ENCODE data around the gene KCNK6.

KCNK6 gene

DNA sequence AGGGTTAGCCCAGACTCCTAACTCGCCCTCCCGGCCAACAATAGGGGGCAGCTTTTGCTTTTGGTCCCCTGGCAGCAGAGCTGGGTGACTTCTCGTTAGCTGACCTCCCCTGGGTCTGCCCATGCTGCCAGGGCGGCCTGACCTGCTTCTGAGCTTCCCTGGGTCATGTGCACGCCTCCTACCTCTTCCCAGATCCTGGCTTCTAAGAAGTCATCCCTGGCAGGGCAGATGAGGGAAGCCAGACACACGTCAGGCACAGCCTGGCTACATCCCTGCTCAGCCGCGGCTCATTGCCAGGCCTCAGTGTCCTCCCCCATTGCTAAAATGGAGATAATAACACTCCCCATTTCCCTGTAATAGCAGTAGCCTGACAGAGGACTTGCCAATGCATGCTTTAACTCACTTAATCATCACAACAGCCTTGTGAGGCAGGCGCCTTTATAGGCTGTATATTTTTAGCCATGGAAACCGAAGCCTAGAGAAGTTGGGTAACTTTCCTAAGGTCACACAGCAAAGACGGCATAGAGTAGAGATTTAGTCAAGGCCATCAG lies 2.1 kb downstream of the KCNK6 start:
- DNase-seq (ENCODE audit: low read depth), result no peak
- H3K4me3 ChIP-seq (ENCODE audit: low read depth, low read length), result no peak overlapping the region
- no peak for TF ChIP-seq CTCF (IDR thresholded peaks at IDR 0.05; ENCODE audit: low read depth, low read length, missing control alignments)

GRCh38 chr19:38323291-38323690 lies 3.6 kb downstream of the KCNK6 start:
- DNase-seq (ENCODE audit: low read depth), result no peak
- H3K4me3 ChIP-seq (ENCODE audit: low read depth, low read length), result no peak overlapping the region
- no peak for TF ChIP-seq CTCF (IDR thresholded peaks at IDR 0.05; ENCODE audit: low read depth, low read length, missing control alignments)

DNA sequence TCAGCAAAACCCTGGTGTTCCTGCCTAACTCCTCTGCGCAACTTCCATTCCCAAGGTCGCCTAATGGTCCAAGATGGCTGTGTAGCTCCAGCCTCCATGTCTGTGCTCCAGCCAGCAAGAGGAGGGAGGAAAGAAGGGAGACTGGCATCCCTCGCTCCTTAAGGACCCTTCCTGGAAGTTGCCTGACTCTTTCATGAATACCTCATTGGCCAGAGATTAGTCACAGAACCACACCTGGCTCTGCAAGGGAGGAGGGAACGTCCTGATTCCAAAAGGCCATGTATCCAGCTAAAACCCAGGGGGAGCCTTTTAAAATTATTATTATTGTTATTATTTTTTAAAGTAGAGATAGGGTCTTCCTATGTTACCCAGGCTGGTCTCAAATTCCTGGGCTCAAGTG lies 4.8 kb downstream of the KCNK6 start:
- no peak overlapping the region for H3K4me3 ChIP-seq (ENCODE audit: low read depth, low read length)
- TF ChIP-seq CTCF (IDR thresholded peaks at IDR 0.05; ENCODE audit: low read depth, low read length, missing control alignments), result no peak
- DNase-seq (ENCODE audit: low read depth), result no peak

GRCh38 chr19:38326591-38326990 lies 6.9 kb downstream of the KCNK6 start:
- no peak for TF ChIP-seq CTCF (IDR thresholded peaks at IDR 0.05; ENCODE audit: low read depth, low read length, missing control alignments)
- no peak overlapping the region for H3K4me3 ChIP-seq (ENCODE audit: low read depth, low read length)
- no peak for DNase-seq (ENCODE audit: low read depth)

DNA sequence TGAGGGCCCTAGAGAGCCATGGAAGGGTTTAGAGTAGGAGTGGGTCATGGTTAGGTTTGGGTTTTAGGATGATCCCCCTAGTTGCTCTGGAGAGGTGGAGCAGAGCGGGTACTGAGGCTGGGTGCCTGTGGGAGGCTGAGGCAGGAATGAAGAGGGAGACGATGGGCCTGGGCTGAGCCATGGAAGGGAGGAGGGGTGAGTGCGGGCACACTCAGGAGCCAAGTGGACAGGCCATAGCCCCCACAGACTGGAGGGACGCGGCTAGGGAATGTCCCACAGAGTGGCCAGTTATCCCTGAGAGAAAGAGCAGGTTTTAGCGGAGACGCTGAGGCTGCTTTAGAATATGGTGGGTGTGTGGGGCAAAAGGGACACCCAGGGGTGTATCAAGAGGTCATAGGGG lies 10.0 kb downstream of the KCNK6 start:
- no peak overlapping the region for H3K4me3 ChIP-seq (ENCODE audit: low read depth, low read length)
- no peak for DNase-seq (ENCODE audit: low read depth)
- no peak for TF ChIP-seq CTCF (IDR thresholded peaks at IDR 0.05; ENCODE audit: low read depth, low read length, missing control alignments)

- no peak for TF ChIP-seq CTCF (IDR thresholded peaks at IDR 0.05; ENCODE audit: low read depth, low read length, missing control alignments)
- DNase-seq (ENCODE audit: low read depth), result no peak
- no peak overlapping the region for H3K4me3 ChIP-seq (ENCODE audit: low read depth, low read length)
Observed at GRCh38 chr19:38331728-38332127, 12.1 kb downstream of the KCNK6 start.

DNA sequence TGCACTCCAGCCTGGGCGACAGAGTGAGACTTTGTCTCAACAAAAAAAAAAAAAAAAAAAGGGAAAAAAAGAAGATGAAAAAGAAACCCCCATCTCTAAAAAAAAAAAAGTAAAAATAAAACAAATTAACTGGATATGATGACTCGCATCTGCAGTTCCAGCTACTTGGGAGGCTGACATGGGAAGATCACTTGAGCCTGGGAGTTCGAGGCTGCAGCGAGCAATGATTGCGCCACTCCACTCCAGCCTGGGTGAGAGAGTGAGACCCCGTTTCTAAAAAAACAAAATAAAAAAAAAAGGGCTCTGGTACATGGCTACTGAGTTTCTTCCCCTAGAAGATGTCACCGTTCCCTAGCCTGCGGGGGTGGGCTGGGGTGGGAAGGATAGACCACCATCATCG lies 13.6 kb downstream of the KCNK6 start:
- DNase-seq (ENCODE audit: low read depth), result no peak
- no peak overlapping the region for H3K4me3 ChIP-seq (ENCODE audit: low read depth, low read length)
- TF ChIP-seq CTCF (IDR thresholded peaks at IDR 0.05; ENCODE audit: low read depth, low read length, missing control alignments), result no peak
